Glomerular endothelial cell (primary cell): Measurements from ENCODE around the gene KRTDAP. TPM values are rescaled to one million over a fixed set of nuclear protein-coding genes. Genes with fewer than 3 reads are reported as not detected.
"Not testable (repeated sequence)": the region's sequence is repeated elsewhere in the genome, so short reads cannot be mapped to it uniquely, and the experiment has no call there.

Source experiments
- DNase-seq: peaks from one replicate; pipeline ENCODE4 v3.0.0-alpha.2; 2011; ENCODE audit warnings: low read depth, low spot score; ENCODE audit errors: extremely low read depth
- total RNA-seq: library from RNA; depleted of rRNA; stranded (reverse); fragments of >200 nt; gene quantifications from 2 replicates; pipeline ENCODE4 v1.2.3, GENCODE V29; 2015

KRTDAP gene
- total RNA-seq, 1 donor from 2014 or later = not detected

DNA sequence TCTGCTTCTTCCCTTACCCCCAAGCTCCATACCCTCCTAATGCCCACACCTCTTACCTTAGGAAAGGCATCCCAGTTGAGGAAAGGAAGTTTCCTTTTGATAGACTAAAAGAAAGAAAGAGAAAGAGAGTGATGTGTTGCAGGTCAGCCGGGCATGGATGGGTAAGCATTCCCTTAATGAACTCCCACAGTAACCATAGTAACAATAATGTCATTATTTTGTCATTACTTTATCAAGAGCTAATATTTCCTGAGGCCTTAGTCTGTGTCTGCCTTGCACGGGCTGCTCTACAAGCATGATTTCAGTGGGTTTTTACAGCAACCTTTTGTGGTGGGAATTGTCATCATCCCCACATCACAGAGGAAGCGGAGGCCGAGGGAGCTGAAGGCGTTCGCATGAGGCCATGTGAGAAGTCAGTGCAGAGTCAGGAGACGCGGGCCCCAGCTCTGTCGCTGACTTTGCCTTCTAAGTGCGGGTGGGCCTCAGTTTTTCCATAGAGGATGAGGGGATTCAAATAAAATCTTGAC, 2.5 kb downstream of the KRTDAP start:
- no peak for DNase-seq

DNA sequence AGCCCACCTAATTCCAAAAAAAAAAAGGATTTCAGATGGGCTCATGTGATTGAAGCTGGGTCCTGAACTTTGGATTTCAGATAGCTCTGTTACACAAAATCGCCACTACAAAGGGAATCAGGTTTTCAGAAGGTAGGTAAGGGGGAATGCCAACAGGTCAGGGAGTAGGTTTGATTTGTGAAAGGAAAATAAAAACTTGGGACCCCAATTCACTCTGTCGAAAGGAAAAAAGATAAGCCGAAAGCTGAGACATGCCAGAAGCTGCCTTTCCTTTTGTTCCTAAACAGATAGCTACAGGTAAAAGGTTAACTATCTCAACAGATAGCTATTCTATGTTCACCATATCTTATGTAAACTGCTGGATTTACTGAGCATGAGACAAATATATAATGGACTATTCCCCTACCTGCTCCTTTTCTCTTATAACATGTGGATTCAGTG, 4.0 kb downstream of the KRTDAP start:
- no peak for DNase-seq

DNA sequence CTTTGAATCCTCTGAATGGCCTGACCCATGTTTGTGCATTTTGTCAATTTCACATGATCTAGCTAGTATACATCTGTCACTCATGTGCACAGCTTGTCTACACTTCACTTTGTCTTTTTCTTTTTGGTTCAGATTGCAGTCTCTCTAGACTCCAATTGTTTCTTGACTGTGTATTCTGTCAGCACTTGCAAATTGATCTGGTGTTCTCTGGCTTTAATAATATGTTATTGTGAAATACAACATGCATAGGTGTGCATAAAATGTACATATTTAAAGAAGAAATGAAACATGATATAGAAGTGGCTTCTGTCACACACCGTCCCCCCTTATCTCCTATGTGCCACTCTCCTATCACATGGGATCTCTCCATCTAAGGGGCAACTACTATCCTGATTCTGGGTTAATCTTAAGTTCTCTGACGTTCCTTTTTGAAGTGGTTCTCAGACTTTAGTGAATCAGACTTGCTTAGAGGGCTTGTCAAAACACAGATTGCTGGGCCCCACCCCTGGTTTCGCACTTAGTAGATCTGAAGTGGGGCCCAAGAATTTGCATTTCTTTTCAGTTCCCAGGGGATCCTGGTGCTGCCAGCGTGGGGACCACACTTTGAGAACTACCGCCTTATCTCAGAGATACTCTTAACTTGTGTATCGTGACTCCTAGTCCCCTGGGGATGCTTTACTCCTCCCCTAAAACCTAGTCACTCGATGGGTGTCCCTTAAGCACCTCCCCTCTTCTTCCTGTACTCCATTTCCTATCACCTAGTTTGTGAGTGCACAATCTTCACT, 5.8 kb downstream of the KRTDAP start:
- DNase-seq = no peak

DNA sequence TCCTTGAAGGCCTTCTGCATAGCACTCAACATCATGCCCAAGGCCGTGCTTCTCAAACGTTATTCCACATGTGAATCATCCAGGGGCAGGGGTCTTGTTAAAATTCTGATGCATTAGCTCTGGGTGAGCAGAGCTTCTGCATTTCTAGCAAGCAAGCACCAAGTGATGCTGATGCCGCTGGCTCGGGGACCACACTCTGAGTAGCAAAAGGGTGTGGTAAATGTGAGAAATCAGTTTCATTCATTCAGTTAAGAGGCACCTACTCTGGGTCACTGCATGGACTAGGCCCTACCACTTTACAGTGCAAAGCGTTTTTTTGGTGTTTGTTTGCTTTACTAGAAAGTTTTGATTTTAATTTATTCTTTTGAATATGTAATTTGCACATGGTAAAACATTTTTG, 7.2 kb downstream of the KRTDAP start:
- DNase-seq = no peak

DNA sequence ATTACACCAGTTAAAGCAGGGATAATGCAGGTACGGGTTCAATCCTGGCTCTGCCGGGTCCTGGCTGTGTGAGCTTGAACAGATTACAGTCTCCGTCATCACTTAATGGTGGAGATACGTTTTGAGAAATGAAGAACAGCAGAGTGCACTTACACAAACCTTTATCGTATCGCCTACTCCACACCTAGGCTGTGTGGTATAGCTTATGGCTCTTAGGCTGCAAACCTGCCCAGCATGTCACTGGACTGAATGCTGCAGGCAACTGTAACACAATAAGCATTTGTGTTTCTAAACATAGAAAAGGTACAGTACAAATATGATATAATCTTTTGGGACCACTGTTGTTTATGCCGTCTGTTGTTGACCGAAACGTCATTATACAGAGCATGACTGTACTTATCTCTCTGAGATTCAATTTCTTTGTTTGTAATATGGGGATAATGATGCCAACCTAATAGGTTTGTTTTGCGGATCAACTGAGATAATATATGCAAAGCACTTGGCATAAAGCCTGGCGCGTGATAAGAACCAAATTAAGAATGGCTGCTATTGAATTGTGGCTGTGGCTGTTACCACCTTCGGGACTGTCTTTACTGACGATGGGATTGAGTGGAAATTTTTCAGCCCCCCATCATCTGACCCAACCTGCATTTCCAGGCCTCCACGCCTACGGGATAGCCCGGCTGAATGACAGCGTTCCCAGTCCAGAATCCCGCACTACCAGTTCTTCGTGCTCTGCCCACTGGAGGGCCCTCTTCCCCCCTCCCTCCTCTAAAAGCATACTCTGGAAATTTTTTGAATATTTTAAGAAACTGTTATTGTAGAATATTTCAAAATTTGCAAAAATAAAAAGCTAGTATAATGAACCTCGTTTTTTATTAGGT, 11.2 kb downstream of the KRTDAP start:
- no peak for DNase-seq

DNA sequence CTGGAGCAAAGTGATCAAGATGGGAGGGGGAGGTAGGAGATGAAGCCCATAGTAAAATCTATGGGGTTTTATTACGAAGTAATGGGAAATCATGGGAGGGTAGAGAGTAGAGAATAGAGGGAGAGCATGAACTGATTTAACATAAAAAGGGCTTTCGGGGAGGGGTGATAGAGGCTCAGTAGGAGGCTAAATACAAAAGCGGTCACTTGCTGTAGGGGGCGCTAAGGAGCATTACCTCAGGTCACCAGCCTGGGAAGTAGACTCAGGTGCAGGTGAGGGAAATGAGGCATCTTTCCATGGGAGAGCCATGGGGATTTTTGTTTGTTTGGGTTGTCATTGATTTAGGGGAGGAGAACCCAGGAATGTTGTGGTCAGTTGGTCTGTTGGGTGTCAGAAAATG, 14.1 kb downstream of the KRTDAP start:
- DNase-seq = no peak

DNA sequence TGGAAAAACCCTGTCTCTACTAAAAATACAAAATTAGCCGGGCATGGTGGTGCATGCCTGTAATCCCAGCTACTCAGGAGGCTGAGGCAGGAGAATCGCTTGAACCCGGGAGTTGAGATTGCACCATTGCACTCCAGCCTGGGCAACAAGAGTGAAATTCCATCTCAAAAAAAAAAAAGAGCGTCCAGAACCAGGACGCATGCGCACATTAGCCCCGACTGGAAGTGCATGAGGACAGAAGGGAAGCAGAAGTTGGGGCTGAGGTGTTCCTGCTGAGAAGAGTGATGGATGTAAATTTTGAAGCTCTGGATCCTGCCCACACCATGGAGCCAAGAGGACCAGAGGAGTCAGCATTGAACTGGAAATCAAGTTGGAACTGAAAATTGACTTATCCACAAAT, 15.7 kb downstream of the KRTDAP start:
- not testable (repeated sequence) for DNase-seq

DNA sequence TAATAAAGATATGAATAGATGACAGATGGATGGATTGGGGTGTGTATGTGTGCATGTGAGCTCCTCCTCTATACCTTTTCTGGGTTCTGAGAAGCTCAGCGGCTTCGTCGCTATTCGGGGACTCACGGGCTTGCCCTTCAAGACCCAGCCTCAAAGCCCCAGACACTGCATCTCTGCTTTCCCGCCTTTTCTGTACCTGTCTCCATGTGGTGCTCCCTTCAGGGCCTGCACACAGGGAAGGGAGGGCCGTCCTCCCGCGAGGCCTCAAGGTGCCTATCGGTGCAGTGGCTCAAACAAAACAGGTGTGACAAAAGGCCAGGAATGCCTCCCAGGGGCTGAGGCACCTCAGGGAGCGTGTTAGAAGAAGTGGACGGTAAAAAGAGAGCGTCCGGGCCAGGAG, 16.2 kb downstream of the KRTDAP start:
- no peak for DNase-seq

DNA sequence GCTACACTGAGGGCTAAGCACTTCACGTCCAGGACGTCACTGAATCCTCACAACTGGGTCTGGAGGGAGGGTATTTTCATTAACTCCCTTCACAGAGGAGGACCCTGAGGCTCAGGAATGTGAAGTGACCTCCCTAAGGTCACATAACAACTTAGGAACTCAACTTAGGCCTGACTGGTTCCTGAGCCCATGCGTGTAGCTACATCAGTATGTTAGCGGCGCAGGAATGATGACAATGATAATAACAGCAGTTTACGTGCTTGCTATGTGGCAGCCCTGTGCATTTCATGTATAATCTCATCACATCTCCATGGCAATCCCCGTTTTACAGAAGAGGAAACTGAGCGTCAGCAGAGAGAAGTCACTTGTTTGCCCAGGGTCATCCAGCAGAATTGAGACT, 18.3 kb downstream of the KRTDAP start:
- no peak for DNase-seq

DNA sequence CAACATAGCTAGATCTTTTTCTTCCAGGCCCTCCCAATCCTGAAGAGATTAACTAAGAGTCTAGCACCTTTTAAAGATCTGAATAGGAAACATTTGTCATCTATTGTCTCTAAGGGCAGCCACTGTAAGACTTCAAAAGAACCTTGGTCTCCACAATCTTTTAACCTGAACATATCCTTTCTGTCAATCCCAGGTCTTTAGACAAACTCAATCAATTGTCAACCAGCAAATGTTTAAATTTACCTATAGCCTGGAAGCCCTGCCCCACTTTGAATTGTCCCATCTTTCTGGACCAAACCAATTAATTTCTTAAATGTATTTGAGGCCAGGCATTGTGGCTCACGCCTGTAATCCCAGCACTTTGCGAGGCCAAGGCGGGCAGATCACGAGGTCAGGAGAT, 19.2 kb downstream of the KRTDAP start:
- not testable (repeated sequence) for DNase-seq

DNA sequence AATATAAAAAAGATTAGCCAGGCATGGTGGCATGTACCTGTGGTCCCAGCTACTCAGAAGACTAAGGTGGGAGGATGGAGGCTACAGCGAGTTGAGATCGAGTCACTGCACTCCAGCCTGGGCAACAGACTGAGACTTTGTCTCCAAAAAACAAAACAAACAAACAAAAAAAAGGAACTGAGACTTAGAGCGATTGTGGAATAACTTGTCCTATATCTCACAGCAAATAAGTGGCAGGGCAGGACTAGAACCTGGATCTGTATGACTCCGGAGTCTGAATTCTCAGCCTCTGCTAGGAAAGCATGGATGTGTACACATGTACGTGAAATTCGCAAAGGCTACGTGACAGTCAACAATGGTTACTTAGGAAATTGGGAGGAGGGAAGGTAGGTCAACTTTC, 20.1 kb downstream of the KRTDAP start:
- DNase-seq = no peak

DNA sequence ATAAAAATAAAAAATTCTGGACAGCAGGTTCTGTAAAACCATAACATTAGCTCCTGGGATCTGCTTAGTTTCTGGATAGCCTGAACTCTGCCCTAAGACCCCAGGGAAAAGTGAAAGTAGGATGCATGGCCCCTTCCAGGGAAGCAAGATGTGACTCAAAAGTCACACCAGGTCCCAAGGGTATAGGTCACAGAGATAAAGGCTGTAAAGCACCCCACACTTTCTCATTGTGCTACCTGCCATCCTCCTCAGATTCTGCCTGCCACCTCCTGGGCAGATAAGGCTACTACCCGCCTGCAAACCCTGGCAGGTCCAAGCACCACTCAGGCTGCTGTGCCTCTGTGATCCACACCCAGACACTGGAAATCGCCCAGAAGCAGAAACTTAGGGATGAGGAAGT, 21.6 kb downstream of the KRTDAP start:
- DNase-seq = no peak

DNA sequence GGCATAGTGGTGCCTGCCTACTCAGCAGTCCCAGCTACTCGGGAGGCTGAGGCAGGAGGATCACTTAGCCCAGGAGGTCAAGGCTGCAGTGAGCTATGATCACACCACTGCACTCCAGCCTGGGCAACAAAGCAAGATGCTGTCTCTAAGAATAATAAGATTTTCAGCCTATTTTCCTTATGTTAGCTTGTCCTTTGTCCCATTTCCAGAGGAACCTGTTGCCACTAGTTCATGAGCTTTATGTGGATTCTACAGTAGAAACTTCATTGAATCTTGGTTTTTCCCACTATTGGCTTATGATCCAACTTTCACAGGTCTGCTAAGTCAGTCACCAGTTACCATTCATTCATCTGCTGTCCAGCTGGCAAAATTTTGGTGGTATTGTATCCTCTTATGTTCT, 24.0 kb downstream of the KRTDAP start:
- no peak for DNase-seq

DNA sequence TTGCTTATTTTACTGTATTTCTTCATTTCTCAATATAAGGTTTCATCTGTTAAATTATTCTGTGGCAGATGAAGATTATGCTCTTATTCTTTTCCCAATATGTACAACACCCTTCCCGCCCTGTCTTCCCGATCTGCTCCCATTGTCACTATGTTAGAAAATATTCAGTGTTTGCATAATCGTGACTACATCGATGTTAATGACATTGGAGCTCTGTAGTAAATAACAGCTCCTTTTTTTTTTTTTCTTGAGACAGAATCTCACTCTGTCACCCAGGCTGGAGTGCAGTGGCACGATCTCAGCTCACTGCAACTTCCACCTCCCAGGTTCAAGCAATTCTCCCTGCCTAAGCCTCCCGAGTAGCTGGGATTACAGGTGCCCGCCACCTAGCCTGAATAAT, 27.3 kb downstream of the KRTDAP start:
- not testable (repeated sequence) for DNase-seq

DNA sequence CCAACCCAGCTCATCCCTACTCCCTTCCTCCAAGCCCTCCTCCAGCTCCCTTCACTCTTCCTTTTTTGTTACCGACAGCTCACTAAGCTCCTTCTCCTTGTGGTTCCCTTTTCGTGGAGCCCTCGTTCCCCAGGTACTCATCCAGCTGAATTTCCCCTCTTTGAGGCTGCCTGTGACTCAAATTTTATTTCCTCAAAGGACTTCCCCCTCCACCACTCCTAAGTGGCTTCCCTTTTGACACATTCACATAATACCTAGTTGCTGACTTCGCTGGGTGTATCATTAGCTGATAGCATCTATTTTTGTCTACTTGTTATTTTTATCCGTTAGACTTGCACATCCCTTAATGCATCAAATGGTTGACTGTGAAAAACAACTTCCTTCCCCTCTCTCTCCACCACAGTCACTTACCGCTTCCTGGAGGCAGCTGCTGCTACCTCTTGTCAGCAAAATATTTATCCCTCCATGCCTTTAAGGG, 27.7 kb downstream of the KRTDAP start:
- DNase-seq = no peak

DNA sequence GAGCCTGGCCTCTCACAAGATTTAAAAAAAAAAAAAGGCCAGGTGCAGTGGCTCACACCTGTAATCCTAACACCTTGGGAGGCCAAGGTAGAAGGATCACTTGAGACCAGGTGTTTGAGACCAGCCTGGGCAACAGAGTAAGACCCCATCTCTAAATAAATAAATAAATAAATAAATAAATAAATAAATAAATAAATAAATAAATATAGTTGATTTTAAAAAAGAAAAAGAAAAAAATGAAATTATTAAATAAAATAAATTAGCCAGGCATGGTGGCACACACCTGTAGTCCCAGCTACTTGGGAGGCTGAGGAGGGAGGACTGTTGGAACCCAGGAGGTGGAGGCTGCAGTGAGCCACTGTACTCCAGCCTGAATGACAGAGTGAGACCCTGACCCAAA, 28.5 kb downstream of the KRTDAP start:
- DNase-seq = not testable (repeated sequence)

DNA sequence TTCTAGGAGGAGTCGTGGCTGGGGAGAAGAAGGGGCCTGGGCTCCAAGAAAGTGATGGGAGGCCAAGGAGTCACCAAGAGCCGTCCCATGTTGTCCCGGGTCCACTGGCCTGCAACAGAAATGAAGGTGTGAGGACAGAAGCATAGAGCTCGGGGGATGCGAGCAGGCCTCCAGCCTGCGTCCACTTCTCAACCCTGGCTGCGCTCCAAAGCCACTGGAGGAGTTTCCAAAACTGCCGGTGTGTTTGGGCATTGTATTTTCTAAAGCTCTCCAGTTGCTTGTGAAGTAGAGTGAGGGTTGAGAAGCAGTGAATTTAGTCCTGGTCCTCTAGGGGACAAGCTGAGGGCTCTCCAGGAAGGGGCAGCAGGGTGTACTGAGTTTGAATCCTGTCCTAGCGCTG, 29.2 kb downstream of the KRTDAP start:
- no peak for DNase-seq

DNA sequence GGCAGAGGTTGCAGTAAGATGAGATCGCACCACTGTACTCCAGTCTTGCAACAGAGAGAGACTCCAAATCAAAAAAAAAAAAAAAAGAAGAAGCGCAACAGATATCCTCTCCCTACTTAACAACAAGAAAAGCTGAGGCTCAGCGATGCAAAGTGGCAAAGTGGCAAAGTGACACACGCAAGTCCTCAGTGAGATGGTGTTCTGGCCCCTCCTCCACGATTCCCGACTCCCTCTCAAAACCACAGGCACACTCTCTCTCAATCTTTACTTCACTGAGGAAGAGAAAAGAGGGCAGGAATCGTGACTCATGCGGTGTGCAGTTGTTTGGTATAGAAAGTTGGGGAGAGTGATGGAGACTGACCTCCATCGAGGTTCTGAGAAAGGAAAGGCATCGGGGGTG, 29.7 kb downstream of the KRTDAP start:
- no peak for DNase-seq

DNA sequence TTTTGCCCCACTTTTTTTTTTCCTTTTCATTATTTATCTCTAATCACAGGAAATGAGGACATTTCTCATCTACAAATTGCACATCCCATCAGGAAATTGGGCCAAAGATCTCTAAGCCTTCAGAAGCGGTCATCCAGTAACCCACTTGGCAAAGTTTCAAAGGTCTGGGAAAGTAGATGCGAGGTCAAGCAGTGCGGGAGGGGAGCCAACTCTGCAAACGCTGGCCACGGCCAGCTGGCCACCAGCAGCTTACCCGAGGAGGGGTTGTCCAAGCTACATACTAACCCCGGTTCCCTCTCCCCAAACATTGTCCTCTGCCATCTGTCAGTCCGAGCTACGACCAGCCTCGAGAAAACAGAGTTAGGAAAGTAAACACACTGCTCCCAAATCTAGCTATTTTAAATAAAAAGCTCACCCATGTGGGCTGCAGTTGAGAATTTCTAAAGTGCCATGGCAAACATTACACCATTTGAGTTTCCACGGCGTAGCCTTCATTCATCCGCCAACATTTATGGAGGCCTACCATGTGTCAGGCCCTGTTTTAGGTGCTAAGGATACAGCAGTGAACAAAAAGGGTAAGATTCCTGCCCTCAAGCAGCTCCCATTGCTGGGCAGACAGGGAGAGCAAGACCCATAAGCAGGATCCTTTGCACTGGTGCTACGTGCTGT, 30.7 kb downstream of the KRTDAP start:
- no peak for DNase-seq

DNA sequence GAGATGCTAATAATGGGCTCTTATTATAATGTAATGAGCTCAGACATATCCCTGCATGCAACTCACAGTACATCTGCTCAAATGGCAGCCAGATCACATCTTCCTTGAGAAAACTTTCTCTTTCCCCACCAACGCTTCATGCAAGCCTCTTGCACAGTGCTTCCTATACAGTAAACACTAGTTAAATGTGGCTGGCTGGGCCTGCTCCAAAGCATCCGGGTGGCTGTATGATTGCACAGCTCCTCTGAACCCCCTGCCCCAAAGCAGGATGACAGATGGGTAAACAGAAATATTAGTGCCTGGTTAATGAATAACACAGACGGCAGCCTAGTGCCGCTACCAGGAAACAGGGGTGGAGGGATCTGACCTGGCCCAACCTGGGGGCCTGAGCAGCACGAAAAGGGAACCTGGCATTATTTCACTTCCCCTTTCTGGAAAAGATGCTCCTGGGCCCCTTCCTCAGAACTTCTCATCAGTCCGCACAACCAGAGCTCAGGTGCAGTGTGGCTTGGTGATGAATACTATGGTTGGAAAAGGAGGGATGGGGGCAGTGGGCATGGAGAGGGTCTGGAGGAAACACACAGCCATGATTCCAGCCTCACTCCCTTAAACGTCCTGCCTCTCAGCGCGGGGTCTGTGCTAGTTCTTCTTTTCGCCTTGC, 31.4 kb downstream of the KRTDAP start:
- DNase-seq = no peak

DNA sequence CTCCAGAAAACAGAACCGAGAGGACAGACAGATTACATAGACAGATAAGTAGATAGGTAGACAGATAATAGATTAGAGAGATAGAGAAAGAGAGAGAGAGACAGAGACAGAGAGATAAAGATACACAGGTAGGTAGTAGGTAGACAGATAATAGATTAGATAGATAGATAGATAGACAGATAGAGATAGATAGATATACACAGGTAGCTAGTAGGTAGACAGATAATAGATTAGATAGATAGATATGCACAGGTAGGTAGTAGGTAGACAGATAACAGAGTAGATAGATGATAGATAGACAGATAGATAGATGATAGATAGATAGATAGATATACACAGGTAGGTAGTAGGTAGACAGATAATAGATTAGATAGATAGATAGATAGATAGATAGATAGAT, 32.1 kb downstream of the KRTDAP start:
- DNase-seq = no peak
